ENCODE measurements around the gene ATXN2.
"Not testable (repeated sequence)": the region's sequence is repeated elsewhere in the genome, so short reads cannot be mapped to it uniquely, and the experiment has no call there.

ATXN2 gene

GRCh38 chr12:111573476-111573875, 25.6 kb downstream of the ATXN2 start:
- DNase-seq (ENCODE audit: low read depth): no peak
- in situ Hi-C loops (cut with HindIII; ENCODE audit: low sequenced_read_pairs): no loop called here
- TF ChIP-seq, protein P1, sequence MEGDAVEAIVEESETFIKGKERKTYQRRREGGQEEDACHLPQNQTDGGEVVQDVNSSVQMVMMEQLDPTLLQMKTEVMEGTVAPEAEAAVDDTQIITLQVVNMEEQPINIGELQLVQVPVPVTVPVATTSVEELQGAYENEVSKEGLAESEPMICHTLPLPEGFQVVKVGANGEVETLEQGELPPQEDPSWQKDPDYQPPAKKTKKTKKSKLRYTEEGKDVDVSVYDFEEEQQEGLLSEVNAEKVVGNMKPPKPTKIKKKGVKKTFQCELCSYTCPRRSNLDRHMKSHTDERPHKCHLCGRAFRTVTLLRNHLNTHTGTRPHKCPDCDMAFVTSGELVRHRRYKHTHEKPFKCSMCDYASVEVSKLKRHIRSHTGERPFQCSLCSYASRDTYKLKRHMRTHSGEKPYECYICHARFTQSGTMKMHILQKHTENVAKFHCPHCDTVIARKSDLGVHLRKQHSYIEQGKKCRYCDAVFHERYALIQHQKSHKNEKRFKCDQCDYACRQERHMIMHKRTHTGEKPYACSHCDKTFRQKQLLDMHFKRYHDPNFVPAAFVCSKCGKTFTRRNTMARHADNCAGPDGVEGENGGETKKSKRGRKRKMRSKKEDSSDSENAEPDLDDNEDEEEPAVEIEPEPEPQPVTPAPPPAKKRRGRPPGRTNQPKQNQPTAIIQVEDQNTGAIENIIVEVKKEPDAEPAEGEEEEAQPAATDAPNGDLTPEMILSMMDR (IDR thresholded peaks at IDR 0.05; ENCODE audit: low read depth, low read length, missing control alignments): no peak
- H3K4me3 ChIP-seq (ENCODE audit: low read depth, low read length): no peak overlapping the region

DNA sequence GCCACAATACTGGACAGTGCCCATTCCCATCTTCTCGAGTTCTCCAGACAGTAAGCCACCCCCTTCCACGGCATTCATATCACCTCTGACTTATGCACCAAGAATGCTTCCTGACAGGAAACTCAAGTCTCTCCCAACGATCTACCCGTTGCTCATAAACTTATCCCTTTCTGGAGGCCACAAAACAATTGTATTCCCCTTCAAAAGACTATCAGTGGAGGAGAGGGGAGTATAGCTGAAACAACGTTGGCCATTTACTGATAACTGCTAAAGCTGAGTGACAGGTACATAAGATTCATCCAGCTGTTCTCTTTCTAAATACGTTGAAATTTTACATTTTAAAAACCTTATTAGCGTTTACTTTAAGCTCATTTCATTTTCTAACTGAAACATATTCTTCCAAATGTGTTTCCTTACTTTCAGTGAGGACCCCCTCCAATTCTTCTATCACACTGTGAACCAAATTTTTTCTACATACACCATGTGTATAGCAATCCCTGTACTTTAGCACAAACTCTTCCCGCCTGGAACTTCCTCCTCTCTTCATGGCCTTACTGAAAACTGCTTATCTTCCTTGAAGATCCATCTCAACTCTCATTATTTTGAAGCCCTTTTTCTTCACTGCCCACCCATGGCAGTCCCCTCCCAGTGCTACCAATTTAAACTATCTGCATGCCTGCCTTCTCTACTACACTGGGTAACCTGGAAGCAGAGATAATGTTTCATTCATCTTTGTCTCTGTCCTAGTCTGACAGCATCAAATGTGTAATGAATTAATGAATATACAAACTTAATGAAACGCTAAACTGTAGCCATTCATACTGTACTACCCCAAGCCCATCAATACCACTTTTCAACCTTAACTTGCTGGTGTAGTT, 28.8 kb downstream of the ATXN2 start:
- TF ChIP-seq, protein P1 (IDR thresholded peaks at IDR 0.05; ENCODE audit: low read depth, low read length, missing control alignments): no peak
- DNase-seq (ENCODE audit: low read depth): peak; percentile 53
- in situ Hi-C loops (cut with HindIII; ENCODE audit: low sequenced_read_pairs): no loop called here
- no peak overlapping the region for H3K4me3 ChIP-seq (ENCODE audit: low read depth, low read length)

GRCh38 chr12:111569363-111570083, 29.6 kb downstream of the ATXN2 start:
- no peak for DNase-seq (ENCODE audit: low read depth)
- no peak overlapping the region for H3K4me3 ChIP-seq (ENCODE audit: low read depth, low read length)
- TF ChIP-seq, protein P1 (IDR thresholded peaks at IDR 0.05; ENCODE audit: low read depth, low read length, missing control alignments): no peak
- in situ Hi-C loops (cut with HindIII; ENCODE audit: low sequenced_read_pairs): no loop called here

- not testable (repeated sequence) for DNase-seq (ENCODE audit: low read depth)
These were observed 38.3 kb downstream of the ATXN2 start for GRCh38 chr12:111560844-111561243.

DNA sequence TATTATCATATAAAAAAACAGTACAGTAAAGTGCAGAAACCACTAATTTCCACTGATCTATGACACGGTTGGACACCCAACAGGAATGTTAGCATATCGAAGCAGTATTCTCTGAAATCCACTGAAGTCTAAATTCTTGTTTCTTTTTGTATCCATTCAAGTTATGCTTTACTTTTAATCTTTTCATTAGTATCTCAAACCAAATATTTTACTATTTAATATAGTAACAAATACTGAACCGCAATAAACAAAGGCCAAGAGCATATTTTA, 41.1 kb downstream of the ATXN2 start:
- H3K4me3 ChIP-seq (ENCODE audit: low read depth, low read length): no peak overlapping the region
- peak; percentile 34 for DNase-seq (ENCODE audit: low read depth)
- TF ChIP-seq, protein P1 (IDR thresholded peaks at IDR 0.05; ENCODE audit: low read depth, low read length, missing control alignments): no peak
- in situ Hi-C loops (cut with HindIII; ENCODE audit: low sequenced_read_pairs): no loop called here

More at GRCh38 chr12:111560844-111561243, 38.3 kb downstream of the ATXN2 start:
- in situ Hi-C loops (cut with HindIII; ENCODE audit: low sequenced_read_pairs); H3K4me3 ChIP-seq (ENCODE audit: low read depth, low read length): not testable (repeated sequence)

DNA sequence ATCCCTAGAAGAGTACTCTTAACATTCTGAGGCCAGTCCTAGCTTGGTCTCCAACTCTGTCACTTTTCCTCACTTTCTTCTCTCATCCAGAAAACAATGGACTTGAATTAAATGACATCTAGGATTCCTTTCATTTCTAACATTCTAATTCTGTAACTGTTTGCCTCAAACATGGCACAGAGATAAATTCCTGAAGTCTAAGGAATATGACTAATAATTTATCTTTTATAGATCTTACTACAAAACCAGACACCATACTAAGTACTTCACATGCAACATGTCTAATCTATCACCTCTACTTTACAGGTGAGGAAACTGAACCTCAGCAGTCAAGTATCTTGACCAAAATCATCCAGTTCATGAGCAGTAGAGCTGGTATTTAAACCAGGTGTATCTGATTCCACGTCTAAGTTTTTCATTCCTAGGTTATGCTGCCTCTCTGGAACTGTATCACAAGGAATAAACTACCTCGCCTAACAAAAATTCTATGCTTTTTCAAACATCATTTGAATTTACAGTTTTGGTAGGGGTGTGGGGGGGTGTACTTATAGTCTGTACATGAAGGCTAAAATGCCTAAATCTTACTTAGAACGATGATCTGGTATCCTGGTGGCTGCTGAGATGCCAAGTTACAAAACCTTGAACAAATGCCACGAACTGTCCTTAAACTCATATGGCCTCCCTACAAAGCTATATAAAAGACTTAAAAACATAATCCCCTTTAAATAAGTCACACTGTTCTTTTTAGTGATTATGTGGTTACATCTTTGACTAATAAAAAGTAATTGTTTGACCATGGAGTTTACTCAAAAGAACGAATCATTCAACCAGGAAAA, 41.6 kb downstream of the ATXN2 start:
- H3K4me3 ChIP-seq (ENCODE audit: low read depth, low read length): no peak overlapping the region
- in situ Hi-C loops (cut with HindIII; ENCODE audit: low sequenced_read_pairs): no loop called here
- TF ChIP-seq, protein P1 (IDR thresholded peaks at IDR 0.05; ENCODE audit: low read depth, low read length, missing control alignments): no peak
- DNase-seq (ENCODE audit: low read depth): no peak
